Body of pancreas (tissue), 4 donors: ENCODE measurements around the gene SMARCA2. TPM values are rescaled to one million over a fixed set of nuclear protein-coding genes. Genes with fewer than 3 reads are reported as not detected.
A peak's percentile ranks its signal among the peaks of the same experiment; 100 is the strongest.

Experiments
- ATAC-seq: fragments of 150-250 bp; one replicate; pipeline ENCODE4 v1.9.1; 2016
- DNase-seq, 4 donors: peaks; one replicate each; pipeline ENCODE4 v3.0.0-alpha.2; 2019
- H3K27ac ChIP-seq, 4 donors: fragments of 200-600 bp; sonication (generic); 1 replicate in 3 of 4; 2 replicates in 1 of 4; pipeline versions ENCODE4 v1.5.1 to v1.6.1; 2016 to 2019; ENCODE audit warnings: mild to moderate bottlenecking in 1 of 4, mixed read lengths in 1 of 4, moderate library complexity in 1 of 4
- H3K27me3 ChIP-seq, 2 donors: fragments of 200-600 bp; sonication (generic); one replicate each; pipeline ENCODE4 v1.6.0; 2016; ENCODE audit warnings: mild to moderate bottlenecking in 1 of 2
- H3K36me3 ChIP-seq, 2 donors: fragments of 200-600 bp; sonication (generic); replicated peaks in 1 of 2; 2 replicates each; pipeline ENCODE4 v1.5.1; 2016; ENCODE audit warnings: low read depth in 2 of 2; ENCODE audit not compliant: insufficient read depth in 1 of 2
- H3K4me1 ChIP-seq: fragments of 200-600 bp; sonication (generic); one replicate; pipeline ENCODE4 v1.6.0; 2016
- H3K4me3 ChIP-seq, 2 donors: fragments of 200-600 bp; sonication (generic); 1 replicate in 1 of 2; 2 replicates in 1 of 2; pipeline ENCODE4 v1.5.1; 2016 to 2019
- H3K9me3 ChIP-seq, 3 donors: fragments of 200-600 bp; sonication (generic); 1 replicate in 2 of 3; 2 replicates in 1 of 3; pipeline ENCODE4 v1.5.1; 2016
- POLR2A ChIP-seq, 3 donors: fragments of 450-650 bp; IDR thresholded peaks; one replicate each; pipeline ENCODE4 v1.6.1; 2016; ENCODE audit warnings: antibody characterized with exemption in 3 of 3, mild to moderate bottlenecking in 2 of 3
- WGBS, 2 donors: methylation state at CpG; one replicate each; pipeline ENCODE4 v1.1.5; 2017; 5-methylcytosine and 5-hydroxymethylcytosine counted together
- intact Hi-C: fragments of 100-400 bp; cut with DNase I; formaldehyde crosslinking; loops from one replicate; pipeline ENCODE4 v1.15.1; 2023
- small RNA-seq: library from RNA; depleted of rRNA; stranded (forward); fragments of <200 nt; gene quantifications from one replicate; pipeline ENCODE3, GENCODE V24; 2016
- total RNA-seq, 2 donors: library from RNA; depleted of rRNA; stranded (reverse); fragments of >200 nt; gene quantifications; one replicate each; pipeline ENCODE4 v1.1.0, GENCODE V29; 2016
- TF ChIP-seq, protein P1 (sequence below), 7 experiments: fragments of 450-650 bp in 4 of 7; fragments of 200-600 bp in 3 of 7; sonication (generic) in 3 of 7; IDR thresholded peaks; one replicate each; pipeline ENCODE4 v1.5.1; 2016 to 2019; ENCODE audit warnings: antibody characterized with exemption in 7 of 7

Gene SMARCA2
- total RNA-seq, 2 donors from 2014 or later: 83.8 to 117 TPM

DNA sequence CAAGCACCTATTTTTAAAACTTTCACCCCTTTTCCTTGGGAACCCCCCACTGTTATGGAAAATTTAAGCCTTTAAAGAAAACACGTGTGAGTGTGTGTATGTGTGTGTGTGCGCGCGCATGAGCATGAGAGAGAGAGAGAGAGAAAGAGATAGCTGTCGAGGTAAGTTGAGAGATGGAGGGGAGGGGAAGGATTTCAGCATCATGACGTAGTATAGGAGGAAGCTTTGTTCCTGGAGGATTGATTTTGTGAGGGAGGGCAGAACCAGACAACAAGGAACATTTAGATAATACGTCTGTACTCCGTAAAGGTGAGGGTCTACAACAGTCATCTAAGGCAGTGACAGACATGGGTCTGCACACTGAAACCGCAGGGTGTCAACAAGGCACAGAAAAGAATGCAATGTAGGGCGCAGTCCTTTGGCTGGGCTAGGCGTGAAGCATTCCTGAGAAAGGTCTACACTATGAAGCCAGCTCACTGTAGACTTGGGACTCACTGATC lies 227.7 kb downstream of the SMARCA2 start:
- H3K27ac ChIP-seq: peak overlapping the region in 3 of 4 donors; percentile 58 to 87 (median 67)
- H3K36me3 ChIP-seq: no peaks in the 10 kb centered on the region
- peaks cover 21% of the 10 kb centered on the region for H3K4me1 ChIP-seq
- no peaks in the 10 kb centered on the region for H3K9me3 ChIP-seq
- H3K4me3 ChIP-seq: peak overlapping the region in 1 of 2 donors; percentile 11
- peak in 1 of 4 donors; percentile 42 for DNase-seq
- WGBS, 2 donors: 16 to 18% methylated on average over 11 of the region's 11 CpGs
- intact Hi-C loops: no loop called here
- no peak for TF ChIP-seq POLR2A (IDR thresholded peaks at IDR 0.05)
- TF ChIP-seq, protein P1, sequence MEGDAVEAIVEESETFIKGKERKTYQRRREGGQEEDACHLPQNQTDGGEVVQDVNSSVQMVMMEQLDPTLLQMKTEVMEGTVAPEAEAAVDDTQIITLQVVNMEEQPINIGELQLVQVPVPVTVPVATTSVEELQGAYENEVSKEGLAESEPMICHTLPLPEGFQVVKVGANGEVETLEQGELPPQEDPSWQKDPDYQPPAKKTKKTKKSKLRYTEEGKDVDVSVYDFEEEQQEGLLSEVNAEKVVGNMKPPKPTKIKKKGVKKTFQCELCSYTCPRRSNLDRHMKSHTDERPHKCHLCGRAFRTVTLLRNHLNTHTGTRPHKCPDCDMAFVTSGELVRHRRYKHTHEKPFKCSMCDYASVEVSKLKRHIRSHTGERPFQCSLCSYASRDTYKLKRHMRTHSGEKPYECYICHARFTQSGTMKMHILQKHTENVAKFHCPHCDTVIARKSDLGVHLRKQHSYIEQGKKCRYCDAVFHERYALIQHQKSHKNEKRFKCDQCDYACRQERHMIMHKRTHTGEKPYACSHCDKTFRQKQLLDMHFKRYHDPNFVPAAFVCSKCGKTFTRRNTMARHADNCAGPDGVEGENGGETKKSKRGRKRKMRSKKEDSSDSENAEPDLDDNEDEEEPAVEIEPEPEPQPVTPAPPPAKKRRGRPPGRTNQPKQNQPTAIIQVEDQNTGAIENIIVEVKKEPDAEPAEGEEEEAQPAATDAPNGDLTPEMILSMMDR (IDR thresholded peaks at IDR 0.05): no peak
- ATAC-seq: peak; percentile 19
- H3K27me3 ChIP-seq: no peaks in the 10 kb centered on the region

Small RNAs within 50 kb of the gene (small RNA-seq; reads per million reads assigned to genes)
- gene RN7SL592P (not detected), gene RNU2-25P (not detected)
